Right lobe of liver (tissue), 4 donors: ENCODE results near the gene CEND1.

ENCODE experiments used
- CTCF ChIP-seq, 4 donors: fragments of 200-600 bp in 3 of 4; fragments of 450-650 bp in 1 of 4; IDR thresholded peaks; one replicate each; pipeline versions ENCODE4 v1.5.1 to v1.8.0; 2016 to 2022; ENCODE audit warnings: antibody characterized with exemption in 4 of 4, mild to moderate bottlenecking in 2 of 4
- POLR2A ChIP-seq: fragments of 450-650 bp; IDR thresholded peaks from one replicate; pipeline ENCODE4 v1.6.1; 2017; ENCODE audit warnings: antibody characterized with exemption, mild to moderate bottlenecking
- donor health status: DM: no; HTN: no; CAD: no.
- donor health status: DM: no; HTN: no; CAD: no.
- donor health status: DM: no; HTN: yes; CAD: no.

- TF ChIP-seq CTCF (IDR thresholded peaks at IDR 0.05) (no peak), POLR2A (no peak)
Observed at GRCh38 chr11:770642-771616, 19.0 kb downstream of the CEND1 start.
